ENCODE measurements around the gene INO80.
A peak's percentile ranks its signal among the peaks of the same experiment; 100 is the strongest.

The INO80 gene

DNA sequence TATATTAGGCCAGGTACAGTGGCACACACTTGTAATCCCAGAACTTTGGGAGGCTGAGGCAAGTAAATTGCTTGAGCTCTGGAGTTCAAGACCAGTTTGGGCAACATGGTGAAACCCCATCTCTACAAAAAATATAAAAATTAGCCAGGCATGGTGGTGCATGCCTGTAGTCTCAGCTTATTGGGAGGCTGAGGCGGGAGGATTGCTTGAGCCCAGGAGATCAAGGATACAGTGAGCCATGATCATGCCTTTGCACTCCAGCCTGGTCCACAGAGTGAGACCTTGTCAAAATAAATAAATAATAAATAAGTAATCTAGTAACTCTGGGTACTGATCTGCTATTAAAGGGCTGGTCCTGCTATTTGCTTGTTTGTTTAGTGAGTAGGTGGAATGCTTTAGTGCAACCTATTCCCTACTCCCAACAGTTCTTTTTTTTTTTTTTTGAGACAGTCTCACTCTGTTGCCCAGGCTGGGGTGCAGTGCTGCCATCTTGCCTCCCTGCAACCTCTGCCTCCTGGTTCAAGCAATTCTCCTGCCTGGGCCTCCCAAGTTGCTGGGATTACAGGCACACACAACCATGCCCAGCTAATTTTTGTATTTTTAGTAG lies 9.1 kb upstream of the INO80 start:
- TF ChIP-seq, protein P1, sequence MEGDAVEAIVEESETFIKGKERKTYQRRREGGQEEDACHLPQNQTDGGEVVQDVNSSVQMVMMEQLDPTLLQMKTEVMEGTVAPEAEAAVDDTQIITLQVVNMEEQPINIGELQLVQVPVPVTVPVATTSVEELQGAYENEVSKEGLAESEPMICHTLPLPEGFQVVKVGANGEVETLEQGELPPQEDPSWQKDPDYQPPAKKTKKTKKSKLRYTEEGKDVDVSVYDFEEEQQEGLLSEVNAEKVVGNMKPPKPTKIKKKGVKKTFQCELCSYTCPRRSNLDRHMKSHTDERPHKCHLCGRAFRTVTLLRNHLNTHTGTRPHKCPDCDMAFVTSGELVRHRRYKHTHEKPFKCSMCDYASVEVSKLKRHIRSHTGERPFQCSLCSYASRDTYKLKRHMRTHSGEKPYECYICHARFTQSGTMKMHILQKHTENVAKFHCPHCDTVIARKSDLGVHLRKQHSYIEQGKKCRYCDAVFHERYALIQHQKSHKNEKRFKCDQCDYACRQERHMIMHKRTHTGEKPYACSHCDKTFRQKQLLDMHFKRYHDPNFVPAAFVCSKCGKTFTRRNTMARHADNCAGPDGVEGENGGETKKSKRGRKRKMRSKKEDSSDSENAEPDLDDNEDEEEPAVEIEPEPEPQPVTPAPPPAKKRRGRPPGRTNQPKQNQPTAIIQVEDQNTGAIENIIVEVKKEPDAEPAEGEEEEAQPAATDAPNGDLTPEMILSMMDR (IDR thresholded peaks at IDR 0.05; ENCODE audit: low read depth, low read length) = no peak
- H3K4me3 ChIP-seq (ENCODE audit: low read depth, low read length) = no peak overlapping the region

DNA sequence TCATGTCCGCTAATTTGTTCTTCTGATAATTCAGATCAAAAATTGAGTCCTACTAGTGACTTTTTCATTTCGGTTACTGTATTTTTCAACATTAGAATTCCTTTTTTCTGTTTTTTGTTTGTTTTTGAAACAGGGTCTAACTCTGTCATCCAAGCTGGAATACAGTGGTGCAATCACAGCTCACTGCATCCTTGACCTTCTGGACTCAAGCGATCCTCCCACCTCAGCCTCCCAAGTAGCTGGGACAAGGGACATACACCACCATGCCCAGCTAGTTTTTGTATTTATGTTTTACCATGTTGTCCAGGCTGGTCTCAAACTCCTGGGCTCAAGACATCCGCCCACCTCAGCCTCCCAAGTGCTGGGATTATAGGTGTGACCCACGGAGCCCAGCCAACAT lies 8.0 kb upstream of the INO80 start:
- H3K4me3 ChIP-seq (ENCODE audit: low read depth, low read length) = no peak overlapping the region
- TF ChIP-seq, protein P1 (IDR thresholded peaks at IDR 0.05; ENCODE audit: low read depth, low read length) = no peak

DNA sequence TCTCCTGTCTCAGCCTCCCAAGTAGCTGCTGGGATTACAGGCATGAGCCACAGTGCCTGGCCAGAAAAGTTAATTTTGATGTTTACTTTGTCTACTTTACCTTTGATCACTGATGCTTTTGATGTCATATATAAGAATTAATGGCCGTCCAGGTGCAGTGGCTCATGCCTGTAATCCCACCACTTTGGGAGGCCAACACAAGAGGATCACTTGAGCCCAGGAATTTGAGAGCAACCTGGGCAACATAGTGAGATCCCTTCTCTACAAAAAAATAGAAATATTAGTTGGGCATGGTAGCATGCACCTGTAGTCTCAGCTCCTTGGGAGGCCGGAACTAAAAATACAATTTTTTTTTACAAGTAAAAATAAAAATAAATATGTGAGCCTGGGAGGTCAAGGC lies 6.8 kb upstream of the INO80 start:
- H3K4me3 ChIP-seq (ENCODE audit: low read depth, low read length) = no peak overlapping the region
- TF ChIP-seq, protein P1 (IDR thresholded peaks at IDR 0.05; ENCODE audit: low read depth, low read length) = no peak

GRCh38 chr15:41121951-41122350 lies 5.9 kb upstream of the INO80 start:
- TF ChIP-seq, protein P1 (IDR thresholded peaks at IDR 0.05; ENCODE audit: low read depth, low read length) = no peak
- no peak overlapping the region for H3K4me3 ChIP-seq (ENCODE audit: low read depth, low read length)

- H3K4me3 ChIP-seq (ENCODE audit: low read depth, low read length) = peak overlapping the region; percentile 96
- TF ChIP-seq, protein P1 (IDR thresholded peaks at IDR 0.05; ENCODE audit: low read depth, low read length) = no peak
Observed at GRCh38 chr15:41116962-41117252, 827 bp upstream of the INO80 start.

- TF ChIP-seq, protein P1 (IDR thresholded peaks at IDR 0.05; ENCODE audit: low read depth, low read length) = no peak
- peak overlapping the region; percentile 96 for H3K4me3 ChIP-seq (ENCODE audit: low read depth, low read length)
Observed at GRCh38 chr15:41115652-41116115, 396 bp downstream of the INO80 start.

- H3K4me3 ChIP-seq (ENCODE audit: low read depth, low read length) = peak overlapping the region; percentile 96
- TF ChIP-seq, protein P1 (IDR thresholded peaks at IDR 0.05; ENCODE audit: low read depth, low read length) = no peak
Observed at GRCh38 chr15:41115161-41115651, 874 bp downstream of the INO80 start.

All from WI38 (cell line).